ENCODE measurements around the gene CCL20. TPM values are rescaled to one million over a fixed set of nuclear protein-coding genes. Genes with fewer than 3 reads are reported as not detected.
"Not testable (repeated sequence)": the region's sequence is repeated elsewhere in the genome, so short reads cannot be mapped to it uniquely, and the experiment has no call there.

The CCL20 gene
- total RNA-seq (2014; rRNA removed; shearing (Covaris generic)), result not detected in 2 replicates

DNA sequence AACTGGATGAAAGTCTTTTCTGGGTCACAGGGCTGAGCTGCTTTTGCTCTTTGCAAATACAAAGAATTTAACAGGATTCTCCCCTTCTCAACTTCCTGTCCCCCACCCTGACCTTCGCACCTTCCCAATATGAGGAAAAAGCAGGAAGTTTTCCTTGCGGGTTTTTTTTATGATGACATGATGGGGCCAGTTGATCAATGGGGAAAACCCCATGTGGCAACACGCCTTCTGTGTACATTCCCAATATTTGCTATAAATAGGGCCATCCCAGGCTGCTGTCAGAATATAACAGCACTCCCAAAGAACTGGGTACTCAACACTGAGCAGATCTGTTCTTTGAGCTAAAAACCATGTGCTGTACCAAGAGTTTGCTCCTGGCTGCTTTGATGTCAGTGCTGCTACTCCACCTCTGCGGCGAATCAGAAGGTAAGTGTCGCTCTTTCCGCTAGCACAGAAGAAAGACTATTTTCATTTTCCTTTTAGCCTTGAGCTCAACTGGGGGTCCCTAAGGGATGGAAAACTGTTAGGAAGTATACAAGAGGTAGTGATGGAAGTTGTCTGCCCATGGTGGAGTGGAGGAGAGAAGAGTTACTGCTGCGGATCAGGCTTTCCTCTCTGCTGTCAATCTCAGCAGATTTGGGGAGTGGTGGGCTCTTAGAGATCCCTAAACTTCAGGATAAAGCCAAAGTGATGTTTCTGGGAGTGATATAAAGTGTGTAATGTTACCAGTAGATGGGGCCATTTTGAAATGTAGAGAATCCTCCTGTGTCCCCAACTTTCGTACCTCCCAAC is at the start of gene CCL20:
CCL20 (plus strand) TSS at position 281 of the 792 bp plus-strand sequence; CDS start at position 351, 70 bp downstream.
- DNase-seq (ENCODE audit: low read depth), result no peak

- DNase-seq (ENCODE audit: low read depth), result no peak
Measured at GRCh38 chr2:227765788-227766372, 47.8 kb upstream of the CCL20 start.

GRCh38 chr2:227766373-227766883 is 47.2 kb upstream of the CCL20 start:
- DNase-seq (ENCODE audit: low read depth), result peak; percentile 66

DNA sequence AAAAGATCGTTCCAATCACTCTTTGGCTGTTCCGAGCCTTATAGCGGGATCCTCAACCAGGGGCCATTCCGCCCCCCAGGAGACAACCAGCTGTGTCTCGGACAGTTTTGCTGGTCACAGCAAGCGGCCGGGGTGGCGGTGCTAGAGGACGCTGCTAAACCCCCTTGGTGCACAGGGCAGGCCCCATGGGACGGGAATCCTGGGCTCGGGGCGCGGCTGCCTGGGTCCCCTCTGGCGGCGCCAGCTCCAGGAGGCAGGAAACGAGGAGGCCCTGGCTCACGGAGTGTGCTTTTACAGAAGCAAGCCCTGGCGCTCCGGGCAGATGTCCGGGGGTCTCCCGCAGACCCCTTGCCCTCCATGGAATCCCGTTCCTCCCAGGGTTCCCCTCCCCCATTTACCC is 45.8 kb upstream of the CCL20 start:
- DNase-seq (ENCODE audit: low read depth), result no peak

- no peak for DNase-seq (ENCODE audit: low read depth)
Measured at GRCh38 chr2:227772197-227772661, 41.4 kb upstream of the CCL20 start.

- DNase-seq (ENCODE audit: low read depth), result no peak
Measured at GRCh38 chr2:227772932-227773331, 40.7 kb upstream of the CCL20 start.

DNA sequence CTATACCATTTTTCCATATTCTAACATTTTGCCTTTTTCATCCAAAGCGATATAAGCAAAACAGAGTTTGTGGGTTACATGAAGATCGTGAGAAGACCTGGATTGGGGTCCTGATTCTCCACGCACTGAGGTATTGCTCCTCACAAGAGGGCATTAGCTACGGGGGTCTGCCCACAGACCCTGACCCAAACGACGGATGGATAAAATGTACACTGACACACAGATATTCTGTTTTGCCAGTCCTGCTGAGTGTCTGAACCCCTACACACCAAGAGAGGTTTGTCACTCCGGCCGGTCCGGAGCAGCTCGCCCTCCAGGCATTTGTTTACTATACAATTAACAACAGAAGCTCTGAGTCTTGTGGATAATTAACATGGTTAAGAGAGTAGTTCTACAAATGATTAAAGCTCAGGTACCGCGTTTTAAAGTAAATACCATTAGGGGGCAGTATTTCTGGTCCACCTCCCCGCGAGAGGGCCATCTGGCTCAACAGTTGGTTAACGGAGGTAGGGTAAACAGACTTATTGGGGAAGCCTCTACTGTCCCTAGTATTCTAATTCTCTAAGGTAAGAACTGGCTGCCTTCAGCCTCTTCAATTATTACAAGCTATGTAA is 39.5 kb upstream of the CCL20 start:
- DNase-seq (ENCODE audit: low read depth), result no peak

DNA sequence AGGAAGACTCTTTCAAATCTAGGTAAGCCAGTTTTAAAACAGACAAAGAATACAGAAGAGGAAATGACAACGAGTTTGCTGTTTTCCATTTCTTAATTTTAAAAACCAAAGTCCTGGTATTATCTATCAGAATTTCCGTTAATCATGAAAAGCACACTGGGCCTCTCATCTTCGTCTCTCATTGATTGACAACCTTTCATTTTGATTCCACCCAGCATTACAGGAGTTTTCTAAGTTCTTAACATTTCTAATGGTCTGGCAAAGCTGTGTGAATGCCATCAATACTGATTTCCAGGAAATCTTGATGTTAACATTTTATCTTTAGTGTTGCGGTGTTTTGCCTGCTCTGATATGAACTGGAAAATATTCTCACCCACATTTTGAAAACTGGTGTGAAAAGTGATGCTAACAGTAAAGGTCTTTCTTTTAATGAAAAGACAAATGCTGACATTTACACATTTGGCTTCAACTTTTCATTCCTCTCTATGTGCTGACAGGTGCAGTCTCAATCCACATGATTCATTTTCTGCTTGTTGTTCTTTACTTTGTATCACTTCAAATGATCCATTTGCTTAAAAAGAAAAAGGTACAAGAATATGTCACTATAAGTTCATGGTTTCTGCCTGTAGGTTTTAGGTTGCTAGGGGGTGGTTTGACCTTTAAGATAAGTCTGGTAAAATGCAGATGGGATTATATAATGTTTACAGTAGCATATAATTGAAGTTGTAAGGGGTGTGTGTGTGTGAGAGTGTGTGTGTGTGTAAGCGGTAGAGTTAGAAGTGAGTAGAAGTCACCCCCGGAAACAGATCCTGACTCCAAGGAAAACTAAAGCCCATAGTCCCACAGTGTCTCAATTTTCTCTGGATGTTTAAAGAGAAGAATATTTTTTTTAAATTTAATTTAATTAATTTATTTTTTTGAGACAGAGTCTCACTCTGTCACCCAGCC is 38.5 kb upstream of the CCL20 start:
- no peak for DNase-seq (ENCODE audit: low read depth)

DNA sequence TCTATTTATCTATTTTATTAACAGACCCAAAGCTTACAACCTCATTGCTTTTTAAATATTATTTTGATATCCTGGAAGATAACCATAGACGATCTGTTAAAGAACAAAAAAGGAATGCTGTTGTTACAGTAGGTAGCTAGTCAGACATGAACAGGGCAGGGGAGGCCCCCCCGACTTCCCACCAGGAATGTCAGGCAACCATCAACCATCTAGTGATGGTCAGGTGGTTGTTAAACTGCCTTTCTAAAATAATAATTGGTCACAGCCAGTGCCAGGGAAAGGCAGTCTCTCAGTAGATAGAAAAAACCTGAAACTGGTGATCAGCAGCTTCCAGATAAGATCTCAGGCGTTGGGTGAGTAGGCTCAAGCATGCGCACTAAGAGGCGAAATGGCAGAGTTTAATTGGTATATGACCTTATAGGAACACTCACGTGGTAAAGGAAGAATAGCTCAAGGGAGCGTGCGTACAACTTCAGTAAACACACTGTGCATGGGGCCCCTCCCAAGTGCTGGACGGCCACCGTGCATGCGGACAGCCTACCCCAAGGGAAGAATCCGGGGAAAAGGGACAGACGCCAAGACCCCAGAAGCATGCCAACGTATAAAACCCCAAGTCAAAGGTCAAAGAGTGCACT is 32.5 kb upstream of the CCL20 start:
- no peak for DNase-seq (ENCODE audit: low read depth)

DNA sequence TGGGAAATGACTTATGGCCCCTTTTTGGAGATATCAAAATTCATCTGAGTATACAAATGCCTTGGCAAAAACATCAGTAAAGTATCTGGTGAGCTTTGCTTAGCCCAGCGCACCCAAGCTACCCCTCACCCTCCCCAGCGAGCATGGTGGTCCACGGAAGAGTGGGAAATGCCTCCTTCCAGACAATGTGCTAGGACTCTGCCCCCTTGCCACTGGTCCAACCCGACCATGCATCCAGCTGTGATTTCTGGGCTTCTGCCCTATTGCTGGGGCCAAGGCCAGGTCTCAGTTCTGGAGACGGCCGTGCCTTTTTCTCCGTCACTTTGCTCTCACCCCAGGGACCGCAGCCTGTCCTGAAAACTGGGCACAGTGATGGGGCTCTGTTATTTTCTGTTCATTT is 31.8 kb upstream of the CCL20 start:
- no peak for DNase-seq (ENCODE audit: low read depth)

- DNase-seq (ENCODE audit: low read depth), result no peak
Measured at GRCh38 chr2:227782804-227783203, 30.8 kb upstream of the CCL20 start.

GRCh38 chr2:227783404-227784138 is 30.1 kb upstream of the CCL20 start:
- no peak for DNase-seq (ENCODE audit: low read depth)

DNA sequence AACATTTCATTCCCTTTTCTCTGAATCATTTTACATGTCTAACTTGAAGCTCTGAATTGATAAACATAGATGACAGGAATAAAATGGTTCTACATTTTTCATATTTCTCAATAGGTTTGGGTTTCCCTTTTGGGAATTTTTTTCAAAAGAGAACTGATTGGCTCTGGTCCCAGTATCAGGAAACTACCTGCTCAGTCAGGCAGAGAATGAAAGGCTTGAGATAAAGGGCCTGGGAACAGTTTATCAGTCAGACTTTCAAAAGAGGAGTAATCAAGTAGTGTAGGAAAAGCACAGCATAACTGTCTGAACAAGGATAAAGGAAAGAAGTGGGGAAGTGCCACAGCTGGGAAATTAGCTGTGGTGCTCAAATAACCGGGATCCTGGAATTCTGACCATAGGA is 28.3 kb upstream of the CCL20 start:
- no peak for DNase-seq (ENCODE audit: low read depth)

DNA sequence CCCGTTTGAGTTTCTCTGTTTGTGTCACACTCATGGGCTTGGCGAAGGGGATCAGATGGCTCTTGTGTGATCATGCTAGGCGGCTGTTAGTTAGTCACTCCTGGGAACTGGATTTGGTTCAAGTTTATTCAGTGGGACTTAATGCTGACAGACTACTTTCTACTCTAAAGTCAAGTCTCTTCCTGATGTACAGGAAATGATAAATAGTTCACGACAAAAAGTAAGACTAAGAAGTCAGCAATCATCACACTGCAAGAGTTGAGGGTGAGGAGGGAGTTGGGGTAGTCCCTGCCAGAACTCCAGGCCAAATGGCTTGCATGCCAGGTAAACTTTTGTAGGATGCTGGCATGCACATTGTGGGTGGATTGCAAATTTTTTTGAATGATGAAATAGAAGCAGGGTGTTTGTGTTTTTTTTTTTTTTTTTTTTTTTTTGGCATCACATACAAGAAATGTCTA is 25.1 kb upstream of the CCL20 start:
- DNase-seq (ENCODE audit: low read depth), result peak; percentile 63

GRCh38 chr2:227789803-227790202 is 23.8 kb upstream of the CCL20 start:
- no peak for DNase-seq (ENCODE audit: low read depth)

DNA sequence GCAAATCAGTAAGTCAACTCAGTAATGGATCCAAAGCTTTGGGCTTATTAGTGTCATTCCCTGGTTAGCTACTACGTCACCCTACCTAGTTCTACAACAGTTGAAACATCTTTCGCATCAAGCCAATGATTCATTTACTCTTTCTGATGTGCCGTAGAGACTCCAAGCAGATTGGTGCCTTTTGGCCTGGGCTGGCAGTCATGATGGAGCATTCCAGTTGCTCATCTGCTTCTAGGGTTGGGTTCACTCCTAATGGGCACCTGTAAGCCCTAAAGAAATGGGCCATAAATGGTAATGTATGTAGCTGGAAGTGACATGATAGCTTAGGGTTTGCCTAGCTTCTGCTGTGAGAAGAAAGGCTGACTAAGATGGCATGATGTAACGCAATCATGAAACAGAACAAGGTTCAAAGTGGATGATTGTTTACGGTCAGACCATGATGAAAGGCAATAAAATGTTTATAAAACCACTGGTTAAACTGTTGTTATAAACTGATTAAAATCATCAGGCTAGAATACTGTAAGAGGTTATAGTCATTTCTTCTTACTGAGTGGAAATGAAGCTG is 20.4 kb upstream of the CCL20 start:
- DNase-seq (ENCODE audit: low read depth), result no peak

GRCh38 chr2:227796045-227796711 is 17.5 kb upstream of the CCL20 start:
- DNase-seq (ENCODE audit: low read depth), result no peak

- not testable (repeated sequence) for DNase-seq (ENCODE audit: low read depth)
Measured at GRCh38 chr2:227796768-227797167, 16.9 kb upstream of the CCL20 start.

- DNase-seq (ENCODE audit: low read depth), result no peak
Measured at GRCh38 chr2:227799202-227799601, 14.4 kb upstream of the CCL20 start.
